WTC11 (cell line): ENCODE results near the gene KEL.

Source experiments
- ATF1 ChIP-seq: sonication (generic); formaldehyde crosslinking; IDR thresholded peaks from 2 replicates; pipeline ENCODE4 v1.8.1; 2023; ENCODE audit warnings: mild to moderate bottlenecking, moderate library complexity, missing genetic modification reagents
- CREM ChIP-seq: sonication (generic); formaldehyde crosslinking; IDR thresholded peaks from 2 replicates; pipeline ENCODE4 v1.8.1; 2022; ENCODE audit warnings: mild to moderate bottlenecking, missing genetic modification reagents, moderate library complexity
- CTCF ChIP-seq: fragments of 200-600 bp; IDR thresholded peaks from 2 replicates; pipeline ENCODE4 v1.8.0; 2022; ENCODE audit warnings: antibody characterized with exemption
- E2F1 ChIP-seq: sonication (generic); formaldehyde crosslinking; IDR thresholded peaks from 2 replicates; pipeline ENCODE4 v1.8.0; 2022; ENCODE audit warnings: mild to moderate bottlenecking, missing genetic modification reagents
- FOXP1 ChIP-seq: sonication (generic); formaldehyde crosslinking; IDR thresholded peaks from 2 replicates; pipeline ENCODE4 v1.8.0; 2022; ENCODE audit warnings: missing genetic modification reagents, mild to moderate bottlenecking, moderate library complexity, borderline replicate concordance
- OVOL2 ChIP-seq: fragments of 250-450 bp; sonication (Bioruptor Pico); IDR thresholded peaks from 2 replicates; pipeline ENCODE4 v1.9.0; 2021; ENCODE audit warnings: mild to moderate bottlenecking, borderline replicate concordance
- SMAD3 ChIP-seq: sonication (generic); formaldehyde crosslinking; IDR thresholded peaks from 2 replicates; pipeline ENCODE4 v1.8.0; 2022; ENCODE audit warnings: missing genetic modification reagents, mild to moderate bottlenecking, borderline replicate concordance
- USF2 ChIP-seq: sonication (generic); formaldehyde crosslinking; IDR thresholded peaks from 2 replicates; pipeline ENCODE4 v1.8.1; 2023; ENCODE audit warnings: mild to moderate bottlenecking, missing genetic modification reagents, moderate library complexity
- ZNF138 ChIP-seq: sonication (generic); formaldehyde crosslinking; conservative IDR thresholded peaks from 2 replicates; pipeline ENCODE4 v1.8.1; 2022; ENCODE audit warnings: mild to moderate bottlenecking, moderate library complexity, missing genetic modification reagents
- TF ChIP-seq, protein P1 (sequence below): sonication (generic); formaldehyde crosslinking; conservative IDR thresholded peaks from 2 replicates; pipeline ENCODE4 v1.8.1; 2023; ENCODE audit warnings: mild to moderate bottlenecking, low read depth, missing genetic modification reagents, moderate library complexity
- TF ChIP-seq, protein P2 (sequence below): sonication (generic); formaldehyde crosslinking; IDR thresholded peaks from 2 replicates; pipeline ENCODE4 v1.8.0; 2023; ENCODE audit warnings: missing genetic modification reagents
- TF ChIP-seq, protein P3 (sequence below): sonication (generic); formaldehyde crosslinking; IDR thresholded peaks from 2 replicates; pipeline ENCODE4 v1.8.1; 2022; ENCODE audit warnings: mild to moderate bottlenecking, missing genetic modification reagents, moderate library complexity, borderline replicate concordance
- TF ChIP-seq, protein P4 (sequence below): sonication (generic); formaldehyde crosslinking; IDR thresholded peaks from 2 replicates; pipeline ENCODE4 v1.8.0; 2022; ENCODE audit warnings: missing genetic modification reagents

DNA sequence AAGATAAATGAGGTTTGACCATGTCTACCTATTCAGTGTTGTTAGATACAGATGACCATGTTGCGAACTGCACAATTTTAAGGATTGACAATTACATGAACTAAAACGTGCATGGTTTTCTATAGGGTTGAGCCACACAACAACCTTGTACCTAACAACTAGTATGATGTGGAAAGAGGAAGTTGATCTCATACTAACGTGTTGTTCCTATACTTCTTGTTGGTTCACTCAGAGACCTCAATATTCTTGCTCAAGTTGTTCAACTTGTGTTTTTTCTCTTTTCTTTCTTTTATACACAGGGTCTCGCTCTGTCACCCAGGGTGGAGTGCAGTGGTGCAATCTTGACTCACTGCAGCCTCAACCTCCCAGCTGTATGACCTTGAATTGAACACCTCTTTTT, 6.1 kb upstream of the KEL start:
- TF ChIP-seq CTCF (no peak), ZNF138 (CRISPR knock-in tag) (no peak), SMAD3 (no peak), ATF1 (CRISPR knock-in tag) (no peak), USF2 (CRISPR knock-in tag) (no peak), FOXP1 (CRISPR knock-in tag) (no peak), CREM (no peak), E2F1 (CRISPR knock-in tag) (no peak), OVOL2 (no peak)
- TF ChIP-seq, protein P1, sequence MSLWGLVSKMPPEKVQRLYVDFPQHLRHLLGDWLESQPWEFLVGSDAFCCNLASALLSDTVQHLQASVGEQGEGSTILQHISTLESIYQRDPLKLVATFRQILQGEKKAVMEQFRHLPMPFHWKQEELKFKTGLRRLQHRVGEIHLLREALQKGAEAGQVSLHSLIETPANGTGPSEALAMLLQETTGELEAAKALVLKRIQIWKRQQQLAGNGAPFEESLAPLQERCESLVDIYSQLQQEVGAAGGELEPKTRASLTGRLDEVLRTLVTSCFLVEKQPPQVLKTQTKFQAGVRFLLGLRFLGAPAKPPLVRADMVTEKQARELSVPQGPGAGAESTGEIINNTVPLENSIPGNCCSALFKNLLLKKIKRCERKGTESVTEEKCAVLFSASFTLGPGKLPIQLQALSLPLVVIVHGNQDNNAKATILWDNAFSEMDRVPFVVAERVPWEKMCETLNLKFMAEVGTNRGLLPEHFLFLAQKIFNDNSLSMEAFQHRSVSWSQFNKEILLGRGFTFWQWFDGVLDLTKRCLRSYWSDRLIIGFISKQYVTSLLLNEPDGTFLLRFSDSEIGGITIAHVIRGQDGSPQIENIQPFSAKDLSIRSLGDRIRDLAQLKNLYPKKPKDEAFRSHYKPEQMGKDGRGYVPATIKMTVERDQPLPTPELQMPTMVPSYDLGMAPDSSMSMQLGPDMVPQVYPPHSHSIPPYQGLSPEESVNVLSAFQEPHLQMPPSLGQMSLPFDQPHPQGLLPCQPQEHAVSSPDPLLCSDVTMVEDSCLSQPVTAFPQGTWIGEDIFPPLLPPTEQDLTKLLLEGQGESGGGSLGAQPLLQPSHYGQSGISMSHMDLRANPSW (CRISPR knock-in tag) = no peak
- TF ChIP-seq, protein P2, sequence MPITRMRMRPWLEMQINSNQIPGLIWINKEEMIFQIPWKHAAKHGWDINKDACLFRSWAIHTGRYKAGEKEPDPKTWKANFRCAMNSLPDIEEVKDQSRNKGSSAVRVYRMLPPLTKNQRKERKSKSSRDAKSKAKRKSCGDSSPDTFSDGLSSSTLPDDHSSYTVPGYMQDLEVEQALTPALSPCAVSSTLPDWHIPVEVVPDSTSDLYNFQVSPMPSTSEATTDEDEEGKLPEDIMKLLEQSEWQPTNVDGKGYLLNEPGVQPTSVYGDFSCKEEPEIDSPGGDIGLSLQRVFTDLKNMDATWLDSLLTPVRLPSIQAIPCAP (CRISPR knock-in tag) = no peak
- TF ChIP-seq, protein P3, sequence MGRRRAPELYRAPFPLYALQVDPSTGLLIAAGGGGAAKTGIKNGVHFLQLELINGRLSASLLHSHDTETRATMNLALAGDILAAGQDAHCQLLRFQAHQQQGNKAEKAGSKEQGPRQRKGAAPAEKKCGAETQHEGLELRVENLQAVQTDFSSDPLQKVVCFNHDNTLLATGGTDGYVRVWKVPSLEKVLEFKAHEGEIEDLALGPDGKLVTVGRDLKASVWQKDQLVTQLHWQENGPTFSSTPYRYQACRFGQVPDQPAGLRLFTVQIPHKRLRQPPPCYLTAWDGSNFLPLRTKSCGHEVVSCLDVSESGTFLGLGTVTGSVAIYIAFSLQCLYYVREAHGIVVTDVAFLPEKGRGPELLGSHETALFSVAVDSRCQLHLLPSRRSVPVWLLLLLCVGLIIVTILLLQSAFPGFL = no peak
- TF ChIP-seq, protein P4, sequence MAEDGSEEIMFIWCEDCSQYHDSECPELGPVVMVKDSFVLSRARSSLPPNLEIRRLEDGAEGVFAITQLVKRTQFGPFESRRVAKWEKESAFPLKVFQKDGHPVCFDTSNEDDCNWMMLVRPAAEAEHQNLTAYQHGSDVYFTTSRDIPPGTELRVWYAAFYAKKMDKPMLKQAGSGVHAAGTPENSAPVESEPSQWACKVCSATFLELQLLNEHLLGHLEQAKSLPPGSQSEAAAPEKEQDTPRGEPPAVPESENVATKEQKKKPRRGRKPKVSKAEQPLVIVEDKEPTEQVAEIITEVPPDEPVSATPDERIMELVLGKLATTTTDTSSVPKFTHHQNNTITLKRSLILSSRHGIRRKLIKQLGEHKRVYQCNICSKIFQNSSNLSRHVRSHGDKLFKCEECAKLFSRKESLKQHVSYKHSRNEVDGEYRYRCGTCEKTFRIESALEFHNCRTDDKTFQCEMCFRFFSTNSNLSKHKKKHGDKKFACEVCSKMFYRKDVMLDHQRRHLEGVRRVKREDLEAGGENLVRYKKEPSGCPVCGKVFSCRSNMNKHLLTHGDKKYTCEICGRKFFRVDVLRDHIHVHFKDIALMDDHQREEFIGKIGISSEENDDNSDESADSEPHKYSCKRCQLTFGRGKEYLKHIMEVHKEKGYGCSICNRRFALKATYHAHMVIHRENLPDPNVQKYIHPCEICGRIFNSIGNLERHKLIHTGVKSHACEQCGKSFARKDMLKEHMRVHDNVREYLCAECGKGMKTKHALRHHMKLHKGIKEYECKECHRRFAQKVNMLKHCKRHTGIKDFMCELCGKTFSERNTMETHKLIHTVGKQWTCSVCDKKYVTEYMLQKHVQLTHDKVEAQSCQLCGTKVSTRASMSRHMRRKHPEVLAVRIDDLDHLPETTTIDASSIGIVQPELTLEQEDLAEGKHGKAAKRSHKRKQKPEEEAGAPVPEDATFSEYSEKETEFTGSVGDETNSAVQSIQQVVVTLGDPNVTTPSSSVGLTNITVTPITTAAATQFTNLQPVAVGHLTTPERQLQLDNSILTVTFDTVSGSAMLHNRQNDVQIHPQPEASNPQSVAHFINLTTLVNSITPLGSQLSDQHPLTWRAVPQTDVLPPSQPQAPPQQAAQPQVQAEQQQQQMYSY (CRISPR knock-in tag) = no peak
